ENCODE data around the gene DCK.
"Not testable (repeated sequence)": the region's sequence is repeated elsewhere in the genome, so short reads cannot be mapped to it uniquely, and the experiment has no call there.

Gene DCK

GRCh38 chr4:71004281-71004851, 10.9 kb downstream of the DCK start:
- DNase-seq = no peak

DNA sequence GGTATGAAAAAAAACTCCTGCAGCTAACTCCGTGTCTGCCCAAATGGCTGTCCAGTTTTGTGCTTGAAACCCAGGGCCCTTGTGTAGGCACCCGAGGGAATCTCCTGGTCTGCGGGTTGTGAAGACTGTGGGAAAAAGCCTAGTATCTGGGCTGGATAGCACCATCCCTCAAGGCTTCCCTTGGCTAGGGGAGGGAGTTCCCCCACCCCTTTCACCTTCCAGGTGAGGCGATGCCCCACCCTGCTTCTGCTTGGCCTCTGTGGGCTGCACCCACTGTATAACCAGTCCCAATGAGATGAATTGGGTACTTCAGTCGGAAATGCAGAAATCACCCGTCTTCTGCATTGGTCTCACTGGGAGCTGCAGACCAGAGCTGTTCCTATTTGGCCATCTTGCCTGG, 11.6 kb downstream of the DCK start:
- not testable (repeated sequence) for DNase-seq

DNA sequence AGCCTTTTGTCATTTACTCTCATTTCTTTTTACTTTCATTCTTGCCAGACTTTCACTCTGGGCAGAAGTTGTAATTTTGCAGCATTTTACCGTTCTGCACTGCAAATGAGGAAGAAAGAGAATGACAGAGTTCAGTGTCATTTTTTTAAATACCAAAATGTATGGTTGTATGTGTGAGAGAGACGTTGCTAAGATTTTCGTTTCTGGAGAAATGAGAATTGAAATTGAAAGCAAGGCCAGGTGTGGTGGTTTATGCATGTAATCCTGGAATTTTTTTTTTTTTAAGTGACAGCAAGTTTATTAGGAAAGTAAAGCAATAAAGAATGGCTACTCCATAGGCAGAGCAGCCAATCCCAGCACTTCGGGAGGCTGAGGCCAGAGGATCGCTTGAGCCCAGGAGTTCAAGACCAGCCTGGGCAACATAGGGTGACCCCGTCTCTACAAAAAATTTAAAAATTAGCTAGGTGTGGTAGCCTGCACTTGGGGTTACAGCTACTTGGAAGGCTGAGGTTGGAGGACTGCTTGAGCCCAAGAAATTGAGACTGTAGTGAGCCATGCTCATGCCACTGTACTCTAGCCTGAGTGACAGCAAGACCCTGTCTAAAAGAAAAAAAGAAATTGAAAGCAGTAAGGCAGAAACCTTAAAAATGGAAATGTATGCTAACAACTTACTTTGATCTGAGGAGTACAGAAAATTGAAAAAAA, 12.9 kb downstream of the DCK start:
- DNase-seq = no peak

- DNase-seq = no peak
These were observed 14.7 kb downstream of the DCK start for GRCh38 chr4:71008196-71008595.

DNA sequence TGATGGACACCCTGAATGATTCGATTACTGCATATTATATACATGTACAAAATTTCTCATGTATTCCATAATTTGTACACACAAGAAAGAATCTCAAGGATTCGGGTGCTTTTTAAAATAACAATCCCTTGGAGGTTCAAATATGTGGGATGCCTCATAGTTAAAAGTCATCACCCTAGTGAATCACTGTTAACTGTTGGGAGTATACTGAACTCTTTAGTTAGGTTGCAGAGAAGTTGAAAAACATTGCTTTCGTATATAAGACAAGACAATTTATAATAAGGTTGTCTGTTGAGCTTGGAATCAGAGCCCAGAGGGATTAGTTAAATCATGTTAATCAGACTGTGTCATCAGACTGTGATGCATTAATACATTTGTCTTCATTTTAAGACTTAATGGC, 15.6 kb downstream of the DCK start:
- no peak for DNase-seq

DNA sequence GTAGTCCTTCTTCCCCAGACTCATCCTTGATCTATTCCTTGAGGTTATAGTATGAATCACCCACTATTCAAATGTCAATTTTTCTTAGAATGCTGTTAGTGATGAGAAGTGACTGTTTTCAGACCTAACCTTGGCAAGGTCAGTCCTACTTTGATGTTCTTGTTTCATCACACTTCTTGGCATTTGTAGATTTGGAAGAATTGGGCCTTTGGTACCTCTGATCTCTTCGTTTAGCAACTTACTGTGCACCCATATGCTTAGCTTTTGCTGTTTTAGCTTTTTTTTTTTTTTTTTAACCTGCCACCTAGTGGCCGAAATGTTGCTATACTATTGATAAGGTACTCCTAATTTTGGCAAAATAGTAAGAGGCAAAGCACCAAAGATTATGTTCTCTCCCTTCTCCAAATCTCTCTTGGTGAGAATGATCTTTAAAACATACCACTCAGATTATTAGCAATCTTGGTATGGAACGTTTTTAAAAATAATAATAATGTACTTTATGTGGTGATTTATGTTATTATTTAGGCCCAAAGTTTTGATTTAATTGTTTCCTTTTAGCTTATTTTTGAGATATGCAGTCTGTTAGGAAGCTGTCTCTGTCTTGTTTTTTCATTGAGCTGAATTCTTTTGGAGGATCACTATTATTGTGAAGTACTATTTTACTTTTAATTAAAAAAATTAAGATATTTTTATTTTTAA, 16.6 kb downstream of the DCK start:
- DNase-seq = no peak

- no peak for DNase-seq
These were observed 18.0 kb downstream of the DCK start for GRCh38 chr4:71011451-71011850.

DNA sequence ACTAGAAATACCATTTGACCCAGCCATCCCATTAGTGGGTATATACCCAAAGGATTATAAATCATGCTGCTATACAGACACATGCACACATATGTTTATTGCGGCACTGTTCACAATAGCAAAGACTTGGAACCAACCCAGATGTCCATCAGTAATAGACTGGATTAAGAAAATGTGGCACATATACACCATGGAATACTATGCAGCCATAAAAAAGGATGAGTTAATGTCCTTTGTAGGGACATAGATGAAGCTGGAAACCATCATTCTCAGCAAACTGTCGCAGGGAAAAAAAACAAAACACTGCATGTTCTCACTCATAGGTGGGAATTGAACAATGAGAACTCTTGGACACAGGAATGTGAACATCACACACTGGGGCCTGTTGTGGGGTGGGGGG, 23.9 kb downstream of the DCK start:
- DNase-seq = not testable (repeated sequence)

GRCh38 chr4:71020611-71021010, 27.2 kb downstream of the DCK start:
- no peak for DNase-seq

DNA sequence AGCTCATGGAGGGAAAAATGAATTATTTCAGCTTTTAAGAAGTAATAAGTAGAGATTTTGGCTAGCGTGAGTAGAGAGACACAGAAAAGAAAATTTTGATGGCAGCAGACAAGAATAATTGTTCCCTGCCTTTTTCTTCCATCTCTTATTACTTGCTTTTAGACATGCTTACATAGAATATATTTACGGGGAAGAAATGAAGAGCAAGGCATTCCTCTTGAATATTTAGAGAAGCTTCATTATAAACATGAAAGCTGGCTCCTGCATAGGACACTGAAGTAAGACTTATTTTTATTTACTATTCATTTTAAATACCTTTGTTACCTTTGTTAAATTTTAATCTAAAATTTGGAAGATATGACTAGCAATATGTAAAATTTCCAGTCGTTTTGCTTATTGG, 32.2 kb downstream of the DCK start:
- no peak for DNase-seq

DNA sequence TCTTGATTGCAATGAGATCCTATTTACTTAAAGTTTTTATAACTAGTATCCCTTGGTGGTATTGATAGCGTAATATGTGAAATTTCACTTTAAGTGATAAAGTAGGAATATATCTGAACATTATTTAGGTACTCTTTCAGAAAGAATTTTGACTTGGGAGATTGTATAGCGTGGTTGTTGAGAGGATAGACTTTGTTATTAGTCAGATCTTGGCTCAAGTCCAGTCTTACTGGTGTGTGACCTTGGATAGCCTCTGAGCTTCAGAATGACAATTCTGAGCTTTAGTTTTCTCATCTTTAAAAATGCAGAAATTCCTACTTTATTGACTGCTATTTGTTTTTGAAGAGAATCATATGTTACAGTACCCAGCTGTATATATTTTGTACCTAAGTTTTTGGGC, 32.6 kb downstream of the DCK start:
- DNase-seq = no peak

DNA sequence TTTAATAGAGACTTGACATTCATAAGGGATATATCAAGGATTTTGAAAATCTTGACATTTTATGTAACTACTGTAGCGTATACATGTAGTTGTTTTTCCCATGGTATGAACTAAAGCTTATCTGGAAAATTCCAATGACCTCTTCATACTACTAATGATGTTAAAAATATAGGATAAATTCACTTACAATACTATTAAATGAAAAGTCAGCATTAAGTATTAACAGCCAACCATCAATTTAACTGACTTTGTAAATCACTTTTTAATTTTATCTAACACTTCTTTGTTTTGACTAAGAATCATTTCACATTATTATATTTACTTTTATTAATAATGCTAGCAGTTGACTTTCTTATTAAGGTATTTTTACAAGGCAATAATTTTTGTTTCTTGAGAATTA, 34.2 kb downstream of the DCK start:
- no peak for DNase-seq

DNA sequence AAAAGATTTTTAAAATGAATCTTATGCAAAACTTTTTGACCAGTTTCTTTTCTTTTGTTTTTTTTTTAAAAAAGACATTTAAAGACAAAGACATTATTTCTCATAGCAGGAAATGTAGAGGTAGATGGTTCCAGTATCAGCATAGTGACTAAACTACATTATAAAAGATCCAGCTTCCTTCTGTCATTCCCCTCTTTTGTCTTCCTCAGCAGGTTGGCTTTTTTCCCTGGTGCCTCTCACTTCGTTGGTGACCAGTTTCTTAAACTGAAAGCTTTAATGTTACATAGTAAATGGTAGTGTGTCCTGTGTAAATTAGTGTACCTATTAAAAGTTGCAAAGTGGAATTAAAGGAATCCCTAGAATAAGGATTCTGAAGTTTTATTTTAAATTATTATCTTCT, 36.1 kb downstream of the DCK start:
- DNase-seq = no peak

DNA sequence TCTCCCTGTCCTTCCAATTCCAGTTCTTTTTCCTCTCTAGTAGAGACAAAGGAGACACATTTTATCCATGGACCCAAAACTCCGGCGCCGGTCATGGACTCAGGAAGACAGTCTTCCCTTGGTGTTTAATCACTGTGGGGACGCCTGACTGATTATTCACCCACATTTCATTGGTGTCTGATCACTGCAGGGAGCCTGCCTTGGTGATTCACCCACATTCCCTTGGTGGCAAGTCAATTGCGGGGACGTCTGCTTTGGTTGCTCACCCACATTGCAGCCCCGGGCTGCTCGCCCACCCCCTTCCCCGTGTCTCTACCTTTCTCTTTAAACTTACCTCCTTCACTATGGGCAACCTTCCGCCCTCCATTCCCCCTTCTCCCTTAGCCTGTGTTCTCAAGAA, 38.7 kb downstream of the DCK start:
- DNase-seq = not testable (repeated sequence)

GRCh38 chr4:71045256-71045655, 51.8 kb downstream of the DCK start:
- no peak for DNase-seq

DNA sequence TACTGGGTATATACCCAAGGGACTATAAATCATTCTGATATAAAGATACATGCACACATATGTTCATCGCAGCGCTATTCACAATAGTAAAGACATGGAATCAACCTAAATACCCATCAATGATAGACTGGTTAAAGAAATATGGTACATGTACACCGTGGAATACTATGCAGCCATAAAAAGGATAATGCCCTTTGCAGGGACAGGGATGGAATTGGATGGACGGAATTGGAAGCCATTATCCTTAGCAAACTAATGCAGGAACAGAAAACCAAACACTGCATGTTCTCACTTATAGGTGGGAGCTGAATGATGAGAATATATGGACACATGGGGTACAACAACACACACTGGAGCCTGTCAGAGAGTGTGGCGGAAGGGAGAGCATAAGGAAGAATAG, 55.9 kb downstream of the DCK start:
- no peak for DNase-seq

- DNase-seq = no peak
These were observed 57.4 kb downstream of the DCK start for GRCh38 chr4:71050809-71051208.

GRCh38 chr4:71052034-71052433, 58.6 kb downstream of the DCK start:
- no peak for DNase-seq

GRCh38 chr4:71052716-71053115, 59.3 kb downstream of the DCK start:
- DNase-seq = no peak

DNA sequence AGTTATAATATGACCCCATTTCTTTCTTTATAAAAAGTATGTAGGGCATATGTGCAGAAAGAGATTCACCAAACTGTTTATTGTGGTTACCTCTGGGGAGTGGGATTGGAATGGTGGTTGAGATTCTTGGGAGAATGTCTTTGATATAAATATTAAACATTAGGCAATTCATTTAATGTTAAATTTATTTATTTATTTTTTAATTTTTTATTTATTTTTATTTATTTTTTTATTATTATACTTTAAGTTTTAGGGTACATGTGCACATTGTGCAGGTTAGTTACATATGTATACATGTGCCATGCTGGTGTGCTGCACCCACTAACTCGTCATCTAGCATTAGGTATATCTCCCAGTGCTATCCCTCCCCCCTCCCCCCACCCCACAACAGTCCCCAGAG, 60.2 kb downstream of the DCK start:
- DNase-seq = not testable (repeated sequence)

DNA sequence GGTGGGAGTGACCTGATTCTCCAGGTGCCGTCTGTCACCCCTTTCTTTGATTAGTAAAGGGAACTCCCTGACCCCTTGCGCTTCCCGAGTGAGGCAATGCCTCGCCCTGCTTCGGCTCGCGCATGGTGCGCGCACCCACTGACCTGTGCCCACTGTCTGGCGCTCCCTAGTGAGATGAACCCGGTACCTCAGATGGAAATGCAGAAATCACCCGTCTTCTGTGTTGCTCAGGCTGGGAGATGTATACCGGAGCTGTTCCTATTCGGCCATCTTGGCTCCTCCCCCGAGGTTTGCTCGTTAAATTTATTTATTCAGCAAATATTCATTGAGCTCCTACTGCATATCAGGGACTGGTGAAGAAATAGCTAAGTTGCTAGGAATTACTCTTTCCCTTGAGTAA, 66.1 kb downstream of the DCK start:
- DNase-seq = not testable (repeated sequence)

DNA sequence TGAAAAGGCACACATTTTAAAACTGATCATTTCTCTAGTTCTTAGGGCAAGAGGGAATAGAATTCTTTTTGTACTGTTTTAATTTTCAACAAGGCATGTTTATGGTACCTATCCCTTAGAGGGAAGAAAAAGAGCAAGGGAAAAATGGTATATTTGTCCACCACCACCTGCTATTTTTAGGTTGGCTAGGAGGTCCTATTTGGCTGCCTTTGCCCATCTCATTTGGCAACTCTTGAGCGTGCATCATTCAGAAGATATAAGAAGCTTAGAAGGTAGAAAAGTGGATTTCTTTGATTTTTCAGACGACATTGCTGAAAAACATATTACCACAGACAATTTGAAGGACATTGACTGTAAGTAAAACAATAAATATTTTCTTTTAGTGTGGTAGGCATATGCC, 69.0 kb downstream of the DCK start:
- no peak for DNase-seq

DNA sequence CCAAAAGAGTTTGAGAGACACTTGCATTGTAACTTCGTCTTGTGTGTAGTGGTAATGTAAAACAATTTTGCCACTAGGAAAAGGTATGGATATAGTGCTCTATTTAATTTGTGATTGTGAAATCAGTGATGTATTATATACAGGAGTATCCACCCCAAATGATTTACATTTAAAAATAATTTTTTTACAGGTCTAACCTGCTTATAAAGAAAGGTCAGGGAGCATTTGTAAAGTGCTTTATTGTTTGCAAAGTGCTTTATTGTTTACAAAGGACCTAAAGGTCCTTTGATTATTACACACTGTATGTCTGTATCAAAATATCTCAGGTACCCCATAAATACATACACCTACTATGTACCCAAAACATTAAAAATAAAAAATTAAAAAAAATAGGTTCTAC, 70.3 kb downstream of the DCK start:
- DNase-seq = no peak

- no peak for DNase-seq
These were observed 71.1 kb downstream of the DCK start for GRCh38 chr4:71064521-71064920.

Data from left hindlimb (tissue), 1 donor.